ENCODE data around the gene STOX2.

- no peak for TF ChIP-seq POLR2A (IDR thresholded peaks at IDR 0.05)
- TF ChIP-seq, protein P1, sequence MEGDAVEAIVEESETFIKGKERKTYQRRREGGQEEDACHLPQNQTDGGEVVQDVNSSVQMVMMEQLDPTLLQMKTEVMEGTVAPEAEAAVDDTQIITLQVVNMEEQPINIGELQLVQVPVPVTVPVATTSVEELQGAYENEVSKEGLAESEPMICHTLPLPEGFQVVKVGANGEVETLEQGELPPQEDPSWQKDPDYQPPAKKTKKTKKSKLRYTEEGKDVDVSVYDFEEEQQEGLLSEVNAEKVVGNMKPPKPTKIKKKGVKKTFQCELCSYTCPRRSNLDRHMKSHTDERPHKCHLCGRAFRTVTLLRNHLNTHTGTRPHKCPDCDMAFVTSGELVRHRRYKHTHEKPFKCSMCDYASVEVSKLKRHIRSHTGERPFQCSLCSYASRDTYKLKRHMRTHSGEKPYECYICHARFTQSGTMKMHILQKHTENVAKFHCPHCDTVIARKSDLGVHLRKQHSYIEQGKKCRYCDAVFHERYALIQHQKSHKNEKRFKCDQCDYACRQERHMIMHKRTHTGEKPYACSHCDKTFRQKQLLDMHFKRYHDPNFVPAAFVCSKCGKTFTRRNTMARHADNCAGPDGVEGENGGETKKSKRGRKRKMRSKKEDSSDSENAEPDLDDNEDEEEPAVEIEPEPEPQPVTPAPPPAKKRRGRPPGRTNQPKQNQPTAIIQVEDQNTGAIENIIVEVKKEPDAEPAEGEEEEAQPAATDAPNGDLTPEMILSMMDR (IDR thresholded peaks at IDR 0.05) = no peak
These were observed 63.4 kb downstream of the STOX2 start for GRCh38 chr4:183968502-183968901.

Data from Peyer's patch (tissue), 4 donors.